ENCODE data around the gene ZBTB7B. TPM values are rescaled to one million over a fixed set of nuclear protein-coding genes. Genes with fewer than 3 reads are reported as not detected.

Gene ZBTB7B
- polyA plus RNA-seq, 3 donors = 6.3 to 149 (median 9.6) TPM

GRCh38 chr1:154960446-154961136 lies 42.0 kb upstream of the ZBTB7B start:
- H3K4me1 Mint-ChIP-seq = peaks cover 37% of the 10 kb centered on the region
- peaks cover 39 to 46% of the 10 kb centered on the region in 2 donors for H3K36me3 ChIP-seq (replicated peaks in 1 of 2; ENCODE audit: control insufficient read depth in 1 of 2, insufficient read depth in 2 of 2, low read length in 2 of 2)

More at GRCh38 chr1:154960446-154961136, 42.0 kb upstream of the ZBTB7B start:
- TF ChIP-seq CTCF (IDR thresholded peaks at IDR 0.05) = no peak
- Histone ChIP-seq H3K9ac (ENCODE audit: insufficient read depth, low read length, poor library complexity, severe bottlenecking) (peak overlapping the region; percentile 89), H3K79me2 (ENCODE audit: insufficient read depth, low read length) (peaks cover 38% of the 10 kb centered on the region), H3K27ac (ENCODE audit: low read depth in 1 of 2, low read length in 2 of 2) (peak overlapping the region in 1 of 2 donors; percentile 90), H3K4me3 (replicated peaks in 1 of 3; ENCODE audit: low read depth in 2 of 3, low read length in 3 of 3) (peak overlapping the region; percentile 73 to 95 (median 93)), H3K9me3 (replicated peaks in 1 of 2; ENCODE audit: control insufficient read depth in 1 of 2, insufficient read depth in 1 of 2, low read length in 2 of 2) (no peaks in the 10 kb centered on the region), H3K4me2 (replicated peaks; ENCODE audit: extremely low read depth, low read length, poor library complexity, severe bottlenecking) (peak overlapping the region; percentile 93), H3K4me1 (ENCODE audit: control insufficient read depth in 1 of 2, insufficient read depth in 2 of 2, low read length in 2 of 2) (peaks cover 26 to 43% of the 10 kb centered on the region in 2 donors), H2AFZ (ENCODE audit: insufficient read depth, low read depth, low read length, poor library complexity, severe bottlenecking) (peak overlapping the region; percentile 88), H4K20me1 (ENCODE audit: insufficient read depth, low read length) (peaks cover 37% of the 10 kb centered on the region), H3K27me3 (ENCODE audit: control insufficient read depth in 2 of 2, insufficient read depth in 2 of 2, low read length in 2 of 2) (no peaks in the 10 kb centered on the region)
- Mint-ChIP-seq H3K9me3 (no peaks in the 10 kb centered on the region), H3K36me3 (peaks cover 29 to 38% of the 10 kb centered on the region in 2 donors), H3K4me3 (peak overlapping the region; percentile 81 to 90), H3K27ac (peak overlapping the region; percentile 73 to 92 (median 84)), H3K27me3 (ENCODE audit: low read depth in 3 of 3) (peaks cover 0 to 4% (median 3%) of the 10 kb centered on the region in 3 donors)
- intact Hi-C loops (cut with micrococcal nuclease) = loop anchor here (5.0 kb wide), 2 partner anchors 42 to 57 kb away; partner anchors contain the start of gene ZBTB7B (in 2 of the 2)
- no peak for DNase-seq
- 20% methylated on average over 1 of the region's 10 CpGs for WGBS (ENCODE audit: insufficient coverage)
